B cell (primary cell): ENCODE data around the gene STX8.

Source experiments
- CTCF ChIP-seq: fragments of 200-600 bp; IDR thresholded peaks from one replicate; pipeline ENCODE4 v1.8.0; 2022; ENCODE audit warnings: antibody characterized with exemption, mild to moderate bottlenecking
- EZH2 ChIP-seq: IDR thresholded peaks from 2 replicates; pipeline ENCODE4 v1.6.1; 2012; ENCODE audit warnings: borderline replicate concordance, low read depth, mild to moderate bottlenecking, moderate library complexity, low read length; ENCODE audit not compliant: insufficient read depth, poor library complexity, severe bottlenecking

DNA sequence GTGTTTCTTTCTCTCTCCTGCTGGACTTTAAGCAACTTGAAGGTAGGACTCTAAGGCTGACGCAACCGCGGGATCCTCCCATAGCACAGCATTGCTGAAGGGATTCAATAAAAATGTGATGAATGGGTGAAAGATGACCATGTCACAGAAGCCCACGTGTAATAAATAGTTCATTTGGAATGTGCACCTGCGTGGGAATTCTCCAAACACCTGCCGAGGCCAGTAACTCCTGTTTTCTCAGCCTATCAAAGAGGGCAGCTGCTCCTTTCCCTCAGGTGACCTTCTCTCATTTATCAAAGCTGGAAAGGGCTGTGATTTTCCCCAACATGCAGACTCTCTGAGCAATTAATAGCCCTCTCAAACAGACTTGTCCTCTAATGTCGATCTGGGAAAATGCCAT is 235.7 kb downstream of the STX8 start:
- TF ChIP-seq CTCF (no peak), EZH2 (no peak)
